ENCODE measurements around the gene SPTBN5.

GRCh38 chr15:41829959-41830646 is 63.8 kb downstream of the SPTBN5 start:
- TF ChIP-seq, protein P1, sequence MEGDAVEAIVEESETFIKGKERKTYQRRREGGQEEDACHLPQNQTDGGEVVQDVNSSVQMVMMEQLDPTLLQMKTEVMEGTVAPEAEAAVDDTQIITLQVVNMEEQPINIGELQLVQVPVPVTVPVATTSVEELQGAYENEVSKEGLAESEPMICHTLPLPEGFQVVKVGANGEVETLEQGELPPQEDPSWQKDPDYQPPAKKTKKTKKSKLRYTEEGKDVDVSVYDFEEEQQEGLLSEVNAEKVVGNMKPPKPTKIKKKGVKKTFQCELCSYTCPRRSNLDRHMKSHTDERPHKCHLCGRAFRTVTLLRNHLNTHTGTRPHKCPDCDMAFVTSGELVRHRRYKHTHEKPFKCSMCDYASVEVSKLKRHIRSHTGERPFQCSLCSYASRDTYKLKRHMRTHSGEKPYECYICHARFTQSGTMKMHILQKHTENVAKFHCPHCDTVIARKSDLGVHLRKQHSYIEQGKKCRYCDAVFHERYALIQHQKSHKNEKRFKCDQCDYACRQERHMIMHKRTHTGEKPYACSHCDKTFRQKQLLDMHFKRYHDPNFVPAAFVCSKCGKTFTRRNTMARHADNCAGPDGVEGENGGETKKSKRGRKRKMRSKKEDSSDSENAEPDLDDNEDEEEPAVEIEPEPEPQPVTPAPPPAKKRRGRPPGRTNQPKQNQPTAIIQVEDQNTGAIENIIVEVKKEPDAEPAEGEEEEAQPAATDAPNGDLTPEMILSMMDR (conservative IDR thresholded peaks at IDR 0.05; ENCODE audit: low read depth in 2 of 2) = no peak
- no peak for TF ChIP-seq REST (IDR thresholded peaks at IDR 0.05; ENCODE audit: unreplicated experiment)
- no peak for TF ChIP-seq CREB1 (CRISPR knock-in tag; IDR thresholded peaks at IDR 0.05; ENCODE audit: low read depth)
- TF ChIP-seq EZH2 (IDR thresholded peaks at IDR 0.05; ENCODE audit: low read depth, unreplicated experiment) = no peak
- no peak for TF ChIP-seq ETS1 (IDR thresholded peaks at IDR 0.05)
- TF ChIP-seq EZH2phosphoT487 (IDR thresholded peaks at IDR 0.05; ENCODE audit: unreplicated experiment) = no peak
- TF ChIP-seq POLR2AphosphoS5 (IDR thresholded peaks at IDR 0.05; ENCODE audit: low read depth) = no peak
- TF ChIP-seq ZNF114 (CRISPR knock-in tag; IDR thresholded peaks at IDR 0.05) = no peak
- no peak for TF ChIP-seq JUNB (IDR thresholded peaks at IDR 0.05; ENCODE audit: unreplicated experiment)
- TF ChIP-seq ZNF462 (CRISPR knock-in tag; IDR thresholded peaks at IDR 0.05) = no peak
